IMR-90 (cell line): ENCODE data around the gene GMPR. TPM values are rescaled to one million over a fixed set of nuclear protein-coding genes. Genes with fewer than 3 reads are reported as not detected.
A peak's percentile ranks its signal among the peaks of the same experiment; 100 is the strongest.

Experiments used
- ATAC-seq: fragments of 200-7000 bp; cut with Tn5 transposase; 2 replicates; pipeline ENCODE4 v1.9.1; 2020; ENCODE audit warnings: low read depth, mild to moderate bottlenecking, moderate library complexity
- BruUV-seq: library from RNA; stranded (reverse); fragments of 400-500 nt; replicated peaks from 2 replicates; lab custom pipeline; 2021; lab: Mats Ljungman, UMichigan
- CTCF ChIA-PET: fragments of 300-600 bp; formaldehyde crosslinking; extraction: SDS; loops from one replicate; lab custom pipeline; 2021; ENCODE audit warnings: antibody characterized with exemption; lab: Yijun Ruan, JAX
- POLR2A ChIA-PET: fragments of 300-600 bp; sonication (Branson Sonifier 250); formaldehyde crosslinking; loops from one replicate; lab custom pipeline; 2022; ENCODE audit warnings: antibody characterized with exemption; ENCODE audit not compliant: unreplicated experiment; lab: Charles Lee
- DNase-seq: peaks from one replicate; pipeline ENCODE4 v3.0.0; 2013
- H2AFZ ChIP-seq: replicated peaks from 2 replicates; pipeline ENCODE3; 2013; ENCODE audit warnings: low read length, mild to moderate bottlenecking; ENCODE audit not compliant: poor library complexity
- H2AK5ac ChIP-seq: 2 replicates; pipeline ENCODE4 v1.6.1; 2013; ENCODE audit warnings: low read depth, low read length, inconsistent platforms
- H2AK9ac ChIP-seq: replicated peaks from 2 replicates; pipeline ENCODE3; 2013; ENCODE audit warnings: mild to moderate bottlenecking, low read depth, low read length, moderate library complexity; ENCODE audit not compliant: poor library complexity
- H2BK120ac ChIP-seq: 2 replicates; pipeline ENCODE4 v1.6.1; 2013; ENCODE audit warnings: low read depth, low read length, inconsistent platforms
- H2BK15ac ChIP-seq: 3 replicates; pipeline ENCODE4 v1.6.1; 2013; ENCODE audit warnings: low read depth, low read length, inconsistent platforms
- H2BK20ac ChIP-seq: 2 replicates; pipeline ENCODE4 v1.6.1; 2013; ENCODE audit warnings: low read depth, mild to moderate bottlenecking, inconsistent platforms, low read length, moderate library complexity
- H2BK5ac ChIP-seq: 2 replicates; pipeline ENCODE4 v1.6.1; 2013; ENCODE audit warnings: mild to moderate bottlenecking, low read depth, low read length, inconsistent platforms; ENCODE audit not compliant: poor library complexity, severe bottlenecking
- H3K14ac ChIP-seq: replicated peaks from 2 replicates; pipeline ENCODE4 v1.6.1; 2013; ENCODE audit warnings: low read depth, low read length, inconsistent platforms
- H3K18ac ChIP-seq: 2 replicates; pipeline ENCODE4 v1.6.1; 2013; ENCODE audit warnings: low read depth, low read length, control low read depth
- H3K23ac ChIP-seq: 2 replicates; pipeline ENCODE4 v1.6.1; 2013; ENCODE audit warnings: low read depth, low read length, inconsistent platforms
- H3K27ac ChIP-seq: 2 replicates; pipeline ENCODE4 v1.5.1; 2013; ENCODE audit warnings: mild to moderate bottlenecking, control low read depth, low read length; ENCODE audit not compliant: insufficient read depth
- H3K27me3 ChIP-seq: 2 replicates; pipeline ENCODE4 v1.6.1; 2013; ENCODE audit warnings: low read length; ENCODE audit not compliant: control insufficient read depth, insufficient read depth
- H3K36me3 ChIP-seq: 2 replicates; pipeline ENCODE4 v1.6.1; 2013; ENCODE audit warnings: low read length, mixed read lengths; ENCODE audit not compliant: control insufficient read depth, insufficient read depth
- H3K4ac ChIP-seq: 2 replicates; pipeline ENCODE4 v1.6.1; 2013; ENCODE audit warnings: low read depth, low read length, inconsistent platforms
- H3K4me1 ChIP-seq: 2 replicates; pipeline ENCODE4 v1.6.1; 2013; ENCODE audit warnings: low read length, mixed read lengths; ENCODE audit not compliant: control insufficient read depth, insufficient read depth
- H3K4me2 ChIP-seq: 2 replicates; pipeline ENCODE4 v1.6.1; 2013; ENCODE audit warnings: low read depth, mild to moderate bottlenecking, control low read depth, low read length, moderate library complexity
- H3K4me3 ChIP-seq: 2 replicates; pipeline ENCODE4 v1.5.1; 2013; ENCODE audit warnings: low read depth, mild to moderate bottlenecking, control low read depth, low read length, moderate library complexity; ENCODE audit not compliant: insufficient read depth
- H3K56ac ChIP-seq: 2 replicates; pipeline ENCODE4 v1.6.1; 2013; ENCODE audit warnings: low read length, inconsistent platforms; ENCODE audit not compliant: insufficient read depth; ENCODE audit errors: extremely low read depth
- H3K79me1 ChIP-seq, 2 experiments: 2 replicates each; pipeline ENCODE4 v1.6.1; 2013; ENCODE audit warnings: low read length in 2 of 2, inconsistent platforms in 1 of 2, low read depth in 1 of 2
- H3K9ac ChIP-seq: 2 replicates; pipeline ENCODE4 v1.6.1; 2013; ENCODE audit warnings: low read depth, low read length, control low read depth
- H3K9me1 ChIP-seq: 2 replicates; pipeline ENCODE4 v1.6.1; 2013; ENCODE audit warnings: low read length, inconsistent platforms; ENCODE audit not compliant: insufficient read depth
- H3K9me3 ChIP-seq: 2 replicates; pipeline ENCODE4 v1.6.1; 2013; ENCODE audit warnings: low read length; ENCODE audit not compliant: control insufficient read depth, insufficient read depth
- H4K20me1 ChIP-seq: 2 replicates; pipeline ENCODE4 v1.6.1; 2013; ENCODE audit warnings: low read length, inconsistent platforms; ENCODE audit not compliant: insufficient read depth
- H4K5ac ChIP-seq: 2 replicates; pipeline ENCODE4 v1.6.1; 2013; ENCODE audit warnings: mild to moderate bottlenecking, low read depth, low read length, control low read depth
- H4K8ac ChIP-seq, 2 experiments: 2 replicates each; pipeline ENCODE4 v1.6.1; 2013; ENCODE audit warnings: low read depth in 2 of 2, low read length in 2 of 2, control low read depth in 1 of 2, inconsistent platforms in 1 of 2
- H4K91ac ChIP-seq: 2 replicates; pipeline ENCODE4 v1.6.1; 2013; ENCODE audit warnings: low read depth, low read length, inconsistent platforms; ENCODE audit not compliant: insufficient read depth
- BHLHE40 ChIP-seq: fragments of 150-350 bp; IDR thresholded peaks from 2 replicates; pipeline ENCODE4 v1.6.1; 2016; ENCODE audit warnings: mild to moderate bottlenecking, low read depth, low read length
- CEBPB ChIP-seq: IDR thresholded peaks from 2 replicates; pipeline ENCODE4 v1.6.1; 2012; ENCODE audit warnings: low read depth, low read length, improper control_type of control experiment
- CHD1 ChIP-seq: IDR thresholded peaks from 2 replicates; pipeline ENCODE4 v1.6.1; 2012; ENCODE audit warnings: low read depth, low read length, improper control_type of control experiment
- ELK1 ChIP-seq: fragments of 150-350 bp; IDR thresholded peaks from 2 replicates; pipeline ENCODE4 v1.6.1; 2016; ENCODE audit warnings: low read depth, mild to moderate bottlenecking, low read length, moderate library complexity, borderline replicate concordance
- MXI1 ChIP-seq: IDR thresholded peaks from 2 replicates; pipeline ENCODE4 v1.6.1; 2012; ENCODE audit warnings: low read depth, mild to moderate bottlenecking, low read length, moderate library complexity, borderline replicate concordance
- NFE2L2 ChIP-seq: fragments of 150-350 bp; IDR thresholded peaks from 2 replicates; pipeline ENCODE4 v1.6.1; 2016; ENCODE audit warnings: low read depth, mild to moderate bottlenecking, low read length
- RAD21 ChIP-seq: IDR thresholded peaks from 2 replicates; pipeline ENCODE4 v1.6.1; 2012; ENCODE audit warnings: low read length, improper control_type of control experiment
- RFX5 ChIP-seq: IDR thresholded peaks from 2 replicates; pipeline ENCODE4 v1.8.0; 2012; ENCODE audit warnings: low read depth, mild to moderate bottlenecking, low read length, moderate library complexity
- SMC3 ChIP-seq: fragments of 150-350 bp; IDR thresholded peaks from 2 replicates; pipeline ENCODE4 v1.6.1; 2016; ENCODE audit warnings: low read depth, mild to moderate bottlenecking, antibody characterized with exemption, low read length, moderate library complexity
- WGBS, 2 experiments: methylation state at CpG; one replicate each; pipeline versions ENCODE4 v1.1.5 to v1.1.7; 2013; ENCODE audit warnings: missing lambda C conversion rate in 2 of 2; ENCODE audit not compliant: insufficient read length in 1 of 2; ENCODE audit errors: extremely low coverage in 2 of 2; 5-methylcytosine and 5-hydroxymethylcytosine counted together
- dilution Hi-C: fragments of 300-500 bp; cut with HindIII; formaldehyde crosslinking; loops from one replicate; pipeline ENCODE4 v1.14.3; 2018; ENCODE audit warnings: low sequenced_read_pairs; ENCODE audit not compliant: unreplicated experiment
- in situ Hi-C: fragments of 300-500 bp; cut with MboI; formaldehyde crosslinking; loops from 3 replicates; pipeline ENCODE4 v1.14.3; 2019; ENCODE audit warnings: low sequenced_read_pairs, inconsistent platforms, mixed read lengths
- intact Hi-C: fragments of 100-400 bp; cut with micrococcal nuclease; formaldehyde crosslinking; loops from 2 replicates; pipeline ENCODE4 v1.10.0; 2022
- polyA plus RNA-seq, 3 experiments: library from polyadenylated mRNA; depleted of rRNA; stranded (reverse); fragments of >200 nt; gene quantifications; 2 replicates each; pipeline ENCODE4 v1.2.3, GENCODE V29; 2012; ENCODE audit warnings: low replicate concordance in 1 of 3
- total RNA-seq: library from RNA; depleted of rRNA; stranded (reverse); fragments of >200 nt; gene quantifications from 2 replicates; pipeline ENCODE4 v1.2.3, GENCODE V29; 2012

Gene GMPR
- total and polyA plus RNA-seq, 2 of the 4 experiments (the other 2 are of a cell fraction) = 6.3 to 8.6 TPM

GRCh38 chr6:16335176-16335575, 96.8 kb downstream of the GMPR start (continued):
- TF ChIP-seq RFX5 = no peak
- TF ChIP-seq BHLHE40 = no peak

- DNase-seq = no peak
- H3K18ac ChIP-seq = peak overlapping the region; percentile 3; the same call in 1 of the 2 replicates
- peak overlapping the region; percentile 32 for H3K14ac ChIP-seq
- peak overlapping the region; percentile 79 for H4K91ac ChIP-seq
- no peak overlapping the region for H3K23ac ChIP-seq
- peak overlapping the region; percentile 32 for H2AK9ac ChIP-seq
- H3K9ac ChIP-seq = no peak overlapping the region
- no TSS peak for BruUV-seq
- no peak overlapping the region for H3K56ac ChIP-seq
- peak overlapping the region; percentile 94 for H2BK120ac ChIP-seq
- POLR2A ChIA-PET = no interaction called here
- in situ Hi-C loops (loop anchor here (5.0 to 10.0 kb wide), 2 partner anchors 176 to 629 kb away; no protein-coding TSS in a partner anchor), dilution Hi-C loops (no loop called here), intact Hi-C loops (loop anchor here (10.0 kb wide), 1 partner anchor 629 kb away; no protein-coding TSS in a partner anchor)
- peak overlapping the region; percentile 80 for H2AK5ac ChIP-seq
- peak overlapping the region; percentile 48 for H2BK20ac ChIP-seq
- H4K5ac ChIP-seq = peak overlapping the region; percentile 4; the same call in 1 of the 2 replicates
- WGBS, 2 experiments = no CpG with 5 or more reads among the region's 6 CpGs
- no peak for ATAC-seq
- H3K4me1 ChIP-seq = peaks cover 25% of the 10 kb centered on the region
- no peak for TF ChIP-seq BHLHE40
- no peak for TF ChIP-seq SMC3
- no peak for TF ChIP-seq CHD1
- no peak for TF ChIP-seq RFX5
- TF ChIP-seq MXI1 = no peak
- TF ChIP-seq ELK1 = no peak
- no peak for TF ChIP-seq CEBPB
- no peak for TF ChIP-seq NFE2L2
- no peak for TF ChIP-seq RAD21
- peak overlapping the region; percentile 6; the same call in 1 of the 2 replicates for H3K27ac ChIP-seq
- H3K36me3 ChIP-seq = no peaks in the 10 kb centered on the region
- peak overlapping the region; percentile 43; the same call in 2 of the 3 replicates for H2BK15ac ChIP-seq
- H4K8ac ChIP-seq = peak overlapping the region in 1 of 2 experiments; percentile 37; a peak in 2 of 4 replicates
- H3K79me1 ChIP-seq = peaks cover 6 to 36% of the 10 kb centered on the region in 2 experiments; a peak in 3 of 4 replicates
- H3K27me3 ChIP-seq = no peaks in the 10 kb centered on the region
- peaks cover 4% of the 10 kb centered on the region; the same call in 1 of the 2 replicates for H4K20me1 ChIP-seq
- CTCF ChIA-PET = no interaction called here
- no peaks in the 10 kb centered on the region for H3K9me3 ChIP-seq
- no peak overlapping the region for H2BK5ac ChIP-seq
- H3K4me3 ChIP-seq = no peak overlapping the region
- H3K4me2 ChIP-seq = no peak overlapping the region
- peak overlapping the region; percentile 75 for H3K4ac ChIP-seq
- H2AFZ ChIP-seq = peak overlapping the region; percentile 14
- H3K9me1 ChIP-seq = peaks cover 33% of the 10 kb centered on the region
These were observed 97.8 kb downstream of the GMPR start for GRCh38 chr6:16336056-16336818.
